GM12801 (cell line): ENCODE results near the gene FPGS.

ENCODE experiments used
- CTCF ChIP-seq: IDR thresholded peaks from one replicate; pipeline ENCODE4 v1.5.1; 2011; ENCODE audit warnings: control low read depth; ENCODE audit not compliant: insufficient read length; ENCODE audit errors: extremely low read depth

Gene FPGS

DNA sequence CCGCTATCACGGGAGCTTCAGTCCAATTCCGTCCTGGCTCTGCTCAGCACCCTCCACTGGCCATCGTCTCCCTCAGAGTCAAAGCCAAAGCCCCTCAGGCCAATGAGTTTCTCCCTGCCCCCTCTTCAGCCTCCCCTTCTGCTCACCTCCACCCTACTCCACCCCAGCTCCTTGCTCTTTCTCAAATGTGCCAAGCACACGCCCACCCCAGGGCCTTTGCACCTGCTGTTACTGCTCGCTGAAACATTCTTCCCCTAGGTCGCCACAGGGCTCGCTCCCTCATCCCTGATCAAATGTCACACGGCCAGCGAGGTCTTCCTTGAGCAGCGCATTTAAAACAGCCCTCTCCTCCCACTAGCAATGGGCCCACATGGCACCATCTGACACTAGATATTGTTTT, 58.1 kb downstream of the FPGS start:
- TF ChIP-seq CTCF, result no peak

GRCh38 chr9:127862075-127863011, 59.7 kb downstream of the FPGS start:
- no peak for TF ChIP-seq CTCF

DNA sequence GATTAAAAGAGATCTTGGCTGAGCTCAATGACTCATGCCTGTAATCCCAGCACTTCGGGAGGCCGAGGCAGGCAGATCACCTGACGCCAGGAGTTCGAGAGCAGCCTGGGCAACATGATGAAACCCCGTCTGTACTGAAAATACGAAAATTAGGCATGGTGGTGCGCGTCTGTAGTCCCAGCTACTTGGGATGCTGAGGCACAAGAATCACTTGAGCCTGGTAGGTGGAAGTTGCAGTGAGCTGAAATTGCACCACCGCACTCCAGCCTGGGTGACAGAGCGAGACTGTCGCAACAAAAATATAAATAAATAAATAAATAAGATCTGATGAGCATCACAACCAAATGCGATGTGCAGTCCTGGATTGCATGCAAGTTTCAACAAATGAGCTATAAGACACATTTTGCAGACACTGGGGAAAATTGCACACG, 60.5 kb downstream of the FPGS start:
- no peak for TF ChIP-seq CTCF
